GDM1 (cell line): ENCODE measurements around the gene PCNX1.

Source experiments
- DNase-seq: peaks from one replicate; lab custom pipeline; 2025; lab: John Stamatoyannopoulos, UW

Gene PCNX1

DNA sequence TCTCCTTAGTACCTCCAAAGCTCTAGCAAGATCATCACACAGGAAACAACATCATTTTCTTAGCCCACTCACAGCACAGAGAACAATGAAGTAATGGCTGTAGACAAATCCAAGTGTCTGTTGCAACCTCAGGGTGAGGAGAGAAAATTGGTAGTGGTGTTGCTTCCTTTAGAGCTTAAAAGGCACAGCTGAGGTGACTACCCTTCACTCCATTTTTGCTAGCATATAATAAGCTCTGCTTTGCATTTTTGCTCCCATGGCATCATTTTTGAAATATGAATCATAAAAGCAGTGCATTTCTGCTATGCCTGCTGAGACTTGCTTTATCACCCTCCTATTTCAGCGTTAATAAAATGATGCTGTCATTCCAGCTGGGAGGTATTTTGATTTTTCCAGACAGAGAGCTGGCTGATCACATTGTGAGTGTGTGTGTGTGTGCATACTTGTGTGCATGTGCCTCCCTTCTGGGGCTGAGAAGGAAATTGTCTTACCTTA is 18.5 kb upstream of the PCNX1 start:
- DNase-seq = no peak

DNA sequence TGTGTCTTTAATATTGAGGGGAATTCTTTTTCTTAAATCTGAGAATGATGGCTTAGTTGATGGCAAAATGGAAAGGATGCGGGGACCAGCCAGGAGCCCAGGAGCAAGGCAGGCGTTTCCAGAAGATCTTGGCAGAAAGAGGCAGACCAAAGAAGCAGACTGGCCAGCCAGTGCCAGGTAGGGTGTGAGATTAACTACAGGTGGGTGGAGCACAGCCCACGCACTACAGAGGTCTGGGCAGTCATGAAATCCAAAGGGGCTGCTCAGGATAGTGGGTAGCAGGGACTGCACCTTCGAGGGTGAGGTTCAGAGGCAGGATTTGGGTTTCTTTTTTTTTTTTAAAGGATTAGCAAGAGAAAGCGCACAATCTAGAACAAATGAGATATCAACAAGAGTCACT is 17.7 kb upstream of the PCNX1 start:
- no peak for DNase-seq

DNA sequence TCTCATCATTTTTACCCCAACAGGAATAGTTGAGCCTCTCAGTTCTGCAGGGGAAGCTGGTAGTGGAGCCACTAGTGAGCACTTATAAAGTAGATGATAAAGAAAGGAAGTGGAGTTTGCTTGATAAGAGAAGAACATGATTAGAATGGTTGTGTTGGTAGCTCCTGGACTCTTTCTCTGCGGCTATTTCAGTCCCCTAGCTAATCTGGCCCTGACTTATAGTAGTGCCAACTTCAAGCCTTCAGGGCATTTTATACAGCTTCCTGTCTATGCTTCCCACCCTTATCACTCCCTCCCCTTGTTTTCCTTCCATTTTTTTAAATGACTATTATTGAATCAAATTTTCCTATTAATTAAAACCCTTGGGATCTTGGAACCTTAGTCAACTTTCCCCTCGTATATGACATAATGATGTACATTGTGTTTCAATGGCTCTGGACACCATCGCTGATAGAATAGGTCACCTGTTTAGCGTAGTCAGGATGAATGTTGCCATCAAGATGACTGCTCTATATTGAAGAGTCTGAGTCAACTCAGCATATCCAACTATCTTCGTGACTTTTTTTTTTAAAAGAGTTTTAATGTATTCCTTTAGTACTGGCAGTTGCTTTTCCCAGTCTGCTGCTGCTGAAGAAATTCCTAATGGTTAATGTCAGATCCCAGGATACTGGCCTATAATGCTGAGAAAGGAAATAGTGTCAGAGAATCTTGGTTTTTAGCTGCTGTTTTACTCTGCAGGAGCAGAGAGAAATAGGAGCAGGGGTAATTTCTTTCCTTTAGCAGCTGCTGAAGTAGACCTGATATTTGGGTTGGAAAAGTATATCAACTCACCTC is 16.2 kb upstream of the PCNX1 start:
- no peak for DNase-seq

DNA sequence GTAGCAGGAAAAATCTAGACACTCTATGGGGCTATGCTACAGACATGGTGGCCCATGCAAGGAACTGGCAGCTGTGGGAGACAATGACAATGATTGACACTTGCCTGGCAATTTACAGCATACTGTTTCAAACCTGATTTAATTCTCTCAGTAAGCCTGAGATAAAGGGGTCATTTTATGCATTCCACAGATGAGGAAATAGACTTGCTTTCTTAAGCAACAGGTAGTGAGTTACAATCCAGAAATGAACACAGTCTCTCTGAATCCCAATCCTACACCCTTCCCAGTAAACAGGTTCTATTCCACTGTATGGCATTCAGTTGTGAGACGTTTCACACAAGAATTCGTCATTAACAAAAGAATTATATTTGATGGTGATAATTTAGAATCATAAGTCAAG is 15.5 kb upstream of the PCNX1 start:
- no peak for DNase-seq

DNA sequence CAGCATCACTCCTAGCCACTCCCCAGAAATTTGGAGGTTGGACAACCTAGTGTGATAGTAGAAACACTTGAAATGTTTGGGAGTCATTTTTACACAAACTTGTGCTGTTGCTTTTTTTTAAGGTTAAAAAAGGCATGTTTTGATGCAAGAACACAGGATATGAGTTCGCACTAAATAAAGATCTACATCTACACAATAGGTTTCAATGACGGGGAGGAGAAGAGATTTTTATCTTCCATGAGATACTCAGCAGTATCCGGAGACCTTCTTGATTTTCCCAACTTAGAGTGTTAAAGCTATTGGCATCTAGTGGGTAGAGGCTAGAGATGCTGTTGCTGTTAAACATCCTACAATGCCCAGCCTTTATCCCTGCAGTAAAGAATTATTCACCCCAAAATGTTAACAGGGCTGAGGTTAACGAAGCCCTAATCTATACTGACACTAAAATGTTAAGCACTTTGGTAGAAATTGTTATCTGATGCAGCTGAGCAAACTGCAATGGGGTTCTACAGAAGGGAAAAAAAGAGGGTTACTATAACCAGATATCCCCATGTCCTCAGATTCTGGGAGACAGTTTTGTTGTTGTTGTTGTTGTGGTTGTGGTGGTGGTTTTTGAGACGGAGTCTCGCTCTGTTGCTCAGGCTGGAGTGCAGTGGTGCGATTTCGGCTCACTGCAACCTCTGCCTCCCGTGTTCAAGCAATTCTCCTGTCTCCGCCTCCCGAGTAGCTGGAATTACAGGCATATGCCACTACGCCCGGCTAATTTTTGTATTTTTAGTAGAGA is 14.0 kb upstream of the PCNX1 start:
- no peak for DNase-seq

DNA sequence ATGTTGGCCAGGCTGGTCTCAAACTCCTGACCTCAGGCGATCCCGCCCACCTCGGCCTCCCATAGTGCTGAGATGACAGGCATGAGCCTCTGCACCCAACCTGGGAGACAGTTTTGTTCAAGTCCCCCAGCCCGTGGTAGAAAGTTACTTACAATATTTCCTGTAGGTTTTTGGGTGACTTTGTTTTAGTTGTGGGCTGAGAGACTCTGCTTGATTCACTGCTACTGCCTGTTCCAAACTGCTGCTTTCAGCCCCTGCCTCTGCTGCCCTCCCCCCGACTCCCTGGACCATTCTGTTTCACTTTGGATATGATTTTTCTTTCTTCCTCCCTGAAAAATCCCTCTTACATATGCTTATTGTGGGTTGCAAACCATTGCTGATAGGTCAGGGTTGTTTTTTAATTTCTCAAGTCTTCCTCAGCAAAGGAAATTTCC is 13.4 kb upstream of the PCNX1 start:
- DNase-seq = no peak

DNA sequence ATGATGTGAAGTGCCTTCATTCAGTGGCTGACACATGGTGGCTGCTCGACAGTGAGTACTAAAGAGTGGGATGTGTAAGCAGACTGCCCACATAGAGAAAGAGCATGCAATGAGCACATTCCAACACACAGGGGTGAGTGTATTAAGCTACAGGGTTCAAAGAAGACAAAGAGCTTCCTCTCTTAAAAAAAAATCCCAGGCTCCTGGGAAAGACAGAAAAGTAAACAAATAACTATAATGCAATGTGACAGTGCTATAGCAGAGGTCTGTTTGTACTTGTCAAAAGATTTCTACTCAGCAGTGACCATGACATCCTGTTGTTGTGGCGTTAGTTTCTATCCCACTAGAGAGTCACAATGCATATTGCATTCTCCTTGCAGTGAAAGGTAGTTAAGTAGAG is 12.4 kb upstream of the PCNX1 start:
- no peak for DNase-seq

DNA sequence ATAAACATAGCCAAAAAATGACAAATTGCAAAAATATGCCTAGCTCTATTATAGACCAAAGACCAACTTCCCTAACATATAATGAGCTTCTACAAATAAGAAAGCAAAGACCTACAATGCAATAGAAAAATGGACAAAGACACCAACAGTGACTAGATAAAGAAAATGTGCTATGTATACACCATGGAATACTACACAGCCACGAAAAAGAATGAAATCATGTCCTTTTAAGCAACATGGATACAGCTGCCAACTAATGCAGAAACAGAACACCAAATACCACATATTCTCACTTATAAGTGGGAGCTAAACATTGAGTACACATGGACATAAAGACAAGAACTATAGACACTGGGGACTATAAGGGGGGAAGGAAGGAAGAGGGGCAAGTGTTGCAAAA is 10.9 kb upstream of the PCNX1 start:
- no peak for DNase-seq

DNA sequence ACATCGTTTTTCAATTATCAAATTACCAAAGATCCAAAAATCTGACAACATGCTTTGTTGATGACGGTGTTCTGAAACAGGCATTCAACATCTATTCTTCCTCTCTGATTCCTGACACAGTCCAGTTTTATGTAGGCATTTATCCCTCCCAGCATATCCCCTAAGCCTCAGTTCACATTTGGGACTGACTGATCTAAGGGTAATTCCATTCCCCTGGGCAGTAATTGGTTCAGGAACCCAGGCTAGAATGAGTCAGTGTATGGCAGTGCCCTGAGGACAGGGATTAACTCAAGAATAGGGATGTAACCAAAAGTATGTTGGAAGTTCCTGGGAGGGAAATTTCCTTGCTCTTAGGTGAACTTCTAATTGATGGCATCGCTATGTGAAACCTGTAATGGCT is 10.3 kb upstream of the PCNX1 start:
- DNase-seq = no peak

DNA sequence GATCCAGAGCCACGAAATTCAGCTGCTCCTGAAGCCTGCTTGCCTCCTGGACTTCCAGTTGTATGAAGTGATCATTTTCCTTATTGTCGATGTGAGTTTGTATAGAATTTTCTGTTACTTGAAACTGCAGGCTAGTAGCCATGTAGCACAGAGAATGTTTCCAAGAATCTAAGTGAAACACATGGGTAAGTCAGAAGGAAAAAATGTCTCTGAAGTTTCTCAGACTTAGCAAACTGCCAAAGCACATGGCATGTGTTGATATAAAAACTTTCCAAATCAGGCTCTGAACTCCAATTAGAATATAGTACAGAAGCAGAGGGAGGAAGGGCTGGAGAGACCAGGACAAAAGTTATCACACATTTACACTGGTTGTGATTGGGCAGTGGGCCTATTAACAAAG is 9.8 kb upstream of the PCNX1 start:
- DNase-seq = no peak

DNA sequence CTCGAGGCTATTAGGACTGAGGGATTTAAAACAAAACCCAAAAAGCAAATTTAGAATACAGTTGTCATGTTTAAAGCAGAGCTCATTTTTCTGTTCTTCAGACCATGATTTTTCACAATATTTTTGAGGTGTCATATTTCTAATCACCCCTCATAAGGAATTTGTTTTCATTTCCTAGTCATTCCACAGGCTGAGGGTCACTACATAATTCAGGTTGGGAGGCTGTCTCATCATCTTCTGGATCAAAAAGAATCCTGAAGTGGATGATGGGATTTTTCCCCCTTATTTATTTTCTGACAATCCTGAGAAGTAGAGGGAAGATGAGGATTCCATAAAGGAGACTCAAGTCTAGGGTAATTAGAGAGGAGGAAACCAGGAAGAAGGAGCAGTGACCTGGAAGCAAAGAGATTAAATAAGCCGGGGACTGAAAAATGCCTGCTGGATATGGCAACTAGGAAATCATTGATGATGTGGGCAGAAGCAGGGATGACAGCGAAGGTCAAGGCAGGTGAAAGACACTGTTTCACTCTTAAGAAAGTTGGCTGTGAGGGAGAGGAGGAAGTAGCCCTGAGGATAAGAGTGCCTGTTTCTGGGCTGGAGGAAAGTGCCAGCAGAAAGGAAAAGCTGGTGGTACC is 9.0 kb upstream of the PCNX1 start:
- DNase-seq = no peak

DNA sequence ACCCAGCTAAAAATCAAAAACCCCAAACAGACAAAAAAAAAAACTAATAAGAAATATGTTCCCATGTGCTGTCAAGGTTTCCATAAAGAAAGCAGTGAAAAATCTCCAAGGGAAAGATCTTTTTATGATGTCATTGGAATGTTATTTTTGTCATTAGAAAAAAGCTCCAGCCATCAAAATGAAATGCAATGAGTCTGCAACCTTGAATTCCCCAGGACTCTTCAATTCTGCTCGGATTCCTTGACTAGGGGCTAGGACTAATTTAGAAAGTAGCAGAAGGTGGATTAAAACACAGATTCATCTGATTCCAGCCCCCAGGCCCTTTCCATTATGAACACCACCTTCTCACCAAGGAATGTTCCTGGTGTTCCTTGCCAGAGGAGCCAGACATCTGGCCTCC is 6.0 kb upstream of the PCNX1 start:
- DNase-seq = no peak

DNA sequence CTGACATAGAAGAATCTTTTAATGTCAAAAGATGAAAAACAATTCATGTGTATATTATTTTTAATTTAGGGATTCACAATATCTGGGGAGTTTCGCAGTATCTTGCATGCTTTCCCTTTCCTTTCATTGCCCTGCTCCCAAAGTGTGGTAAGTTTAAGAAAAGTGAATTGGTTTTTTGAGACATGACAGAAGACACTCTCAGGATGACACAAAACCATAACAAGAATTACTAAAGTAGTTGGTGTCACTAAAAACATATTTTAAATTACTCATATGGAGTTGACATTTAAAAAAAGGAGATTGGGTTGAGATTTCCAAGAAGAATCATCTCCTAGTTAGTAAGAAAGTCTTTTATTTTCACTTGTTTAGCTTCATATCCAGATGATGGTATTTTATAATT is 5.1 kb upstream of the PCNX1 start:
- no peak for DNase-seq

DNA sequence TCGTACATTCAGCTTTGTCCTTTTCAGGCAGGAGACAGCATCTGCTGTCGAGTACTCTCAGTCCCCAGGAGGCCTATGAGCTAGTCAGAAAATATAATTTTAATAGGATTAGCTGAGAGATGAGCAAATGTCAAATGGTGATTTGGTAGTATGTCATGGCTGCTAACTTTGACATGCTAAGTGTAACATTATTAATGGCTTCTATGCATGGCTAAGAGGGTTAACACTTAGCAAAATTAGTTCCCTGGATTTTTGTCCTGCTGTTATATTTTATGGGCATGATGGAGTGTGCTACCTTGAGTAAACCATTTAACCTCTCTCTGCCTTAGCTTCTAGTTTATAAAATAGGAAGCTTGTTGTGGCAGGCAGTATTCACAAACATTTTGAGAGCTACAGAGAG is 2.9 kb upstream of the PCNX1 start:
- no peak for DNase-seq

DNA sequence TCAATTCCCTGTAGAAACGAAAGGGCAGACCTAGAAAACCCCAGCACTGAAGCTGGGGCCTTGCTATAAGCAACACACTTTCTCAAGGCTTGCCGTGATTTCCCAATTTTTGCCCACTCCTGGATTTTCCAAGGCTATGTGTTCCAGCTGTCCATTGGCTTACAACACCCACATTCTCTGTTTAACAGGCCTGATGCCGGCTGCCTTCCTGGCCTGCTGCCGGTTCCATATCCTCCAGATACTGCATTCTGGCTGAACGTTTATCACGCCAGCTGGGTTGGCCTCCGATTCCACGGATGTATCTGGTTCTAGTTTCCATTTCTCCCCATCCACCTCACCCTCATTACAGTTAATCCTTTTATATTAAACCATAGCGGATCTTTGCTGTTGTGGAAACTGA is 2.0 kb upstream of the PCNX1 start:
- no peak for DNase-seq

DNA sequence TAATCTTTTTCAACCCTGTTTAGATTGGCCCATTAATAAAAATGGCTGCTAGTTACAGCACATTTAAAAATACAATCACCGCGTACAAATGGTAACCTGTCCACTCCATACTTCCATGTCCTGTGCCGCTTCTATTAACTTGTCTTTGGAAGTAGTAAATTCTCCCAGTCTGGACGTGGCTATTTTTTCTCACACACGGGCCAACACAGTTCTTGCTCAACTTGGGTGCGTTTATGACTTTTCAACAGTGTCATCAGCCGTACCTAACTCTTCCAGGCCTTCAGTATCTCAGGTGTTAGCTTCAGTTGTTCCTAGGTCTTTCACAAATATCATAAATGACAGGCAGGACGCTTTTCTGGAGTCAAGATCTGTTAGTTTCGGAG is 475 bp upstream of the PCNX1 start:
- no peak for DNase-seq

DNA sequence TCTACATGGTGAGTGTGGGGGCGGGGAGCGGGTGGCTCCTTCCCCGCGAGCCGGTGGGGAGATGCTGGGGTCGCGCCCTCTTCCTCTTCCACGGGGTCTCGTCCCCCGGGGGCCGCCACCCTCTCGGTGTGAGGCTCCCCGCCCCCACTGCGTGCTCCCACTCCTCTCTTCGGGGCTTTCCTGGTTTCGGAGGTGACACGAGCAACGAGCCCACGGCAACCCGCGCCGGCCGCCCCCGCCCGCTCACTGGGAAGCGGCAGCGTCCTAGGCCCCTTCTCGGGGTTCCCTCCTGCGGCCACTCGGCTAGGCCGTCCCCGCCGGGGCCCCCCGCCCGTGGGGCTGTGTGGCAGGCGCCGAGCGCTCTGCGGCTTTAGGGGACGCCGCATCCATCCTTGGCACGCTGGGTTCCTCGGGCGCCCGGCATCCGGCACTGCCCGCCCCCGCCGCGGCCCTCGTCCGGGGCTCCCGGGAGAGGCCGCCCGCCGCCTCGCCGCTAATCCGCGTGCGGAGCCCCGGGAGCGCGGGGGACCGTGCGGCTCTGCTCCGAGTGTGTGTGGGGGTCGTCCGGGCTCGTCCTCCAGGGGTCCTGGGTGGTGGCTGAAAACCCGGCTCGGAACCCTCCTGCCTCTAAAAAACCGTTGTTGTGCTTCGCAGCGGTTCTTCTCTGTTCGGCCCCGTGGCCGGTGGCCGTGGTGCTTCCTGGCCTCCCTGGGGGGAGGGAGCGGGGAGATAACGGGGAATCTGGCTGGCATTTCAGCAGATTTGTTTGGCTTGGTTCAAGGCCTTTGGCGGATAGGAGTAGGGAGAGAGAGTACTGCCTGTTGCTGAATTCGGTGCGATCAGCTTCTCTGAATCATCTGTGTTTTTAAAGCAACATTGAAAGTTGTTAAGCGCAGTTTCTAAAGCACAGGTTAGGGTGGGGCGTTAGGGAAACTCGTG is 1.0 kb downstream of the PCNX1 start:
- DNase-seq = no peak

DNA sequence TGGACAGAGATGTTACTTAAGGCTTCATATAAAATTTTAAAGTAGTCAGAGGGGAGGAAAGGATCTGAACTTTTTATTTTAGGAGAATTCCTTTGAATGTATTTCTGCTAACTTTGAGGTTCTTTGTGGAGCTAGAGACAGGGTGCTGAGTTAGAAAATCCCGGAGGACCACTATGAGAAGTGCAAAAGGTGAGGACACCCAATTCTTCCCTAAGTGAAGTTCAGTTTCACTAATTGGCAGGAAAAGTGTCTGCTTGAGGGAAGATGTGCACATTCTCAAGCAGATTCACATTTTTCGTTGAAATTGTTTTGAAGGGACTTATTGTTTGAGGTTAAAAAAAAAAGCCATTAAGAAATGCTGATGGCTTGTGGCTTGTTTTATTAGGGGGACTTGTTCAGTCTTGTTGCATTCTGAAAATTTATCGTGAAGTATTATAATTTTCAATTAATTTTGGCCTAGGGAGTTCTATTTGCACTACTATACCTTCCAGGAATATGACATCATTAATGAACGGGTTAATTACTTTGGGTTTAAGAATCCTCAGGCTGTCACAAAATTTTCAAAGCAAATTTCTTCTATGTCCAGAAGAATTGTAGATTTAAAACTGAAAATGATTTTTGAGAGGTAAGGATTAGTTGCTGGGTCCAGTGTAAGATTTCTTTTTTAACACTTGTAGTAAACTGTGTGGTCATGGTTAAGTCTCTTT is 1.8 kb downstream of the PCNX1 start:
- no peak for DNase-seq

DNA sequence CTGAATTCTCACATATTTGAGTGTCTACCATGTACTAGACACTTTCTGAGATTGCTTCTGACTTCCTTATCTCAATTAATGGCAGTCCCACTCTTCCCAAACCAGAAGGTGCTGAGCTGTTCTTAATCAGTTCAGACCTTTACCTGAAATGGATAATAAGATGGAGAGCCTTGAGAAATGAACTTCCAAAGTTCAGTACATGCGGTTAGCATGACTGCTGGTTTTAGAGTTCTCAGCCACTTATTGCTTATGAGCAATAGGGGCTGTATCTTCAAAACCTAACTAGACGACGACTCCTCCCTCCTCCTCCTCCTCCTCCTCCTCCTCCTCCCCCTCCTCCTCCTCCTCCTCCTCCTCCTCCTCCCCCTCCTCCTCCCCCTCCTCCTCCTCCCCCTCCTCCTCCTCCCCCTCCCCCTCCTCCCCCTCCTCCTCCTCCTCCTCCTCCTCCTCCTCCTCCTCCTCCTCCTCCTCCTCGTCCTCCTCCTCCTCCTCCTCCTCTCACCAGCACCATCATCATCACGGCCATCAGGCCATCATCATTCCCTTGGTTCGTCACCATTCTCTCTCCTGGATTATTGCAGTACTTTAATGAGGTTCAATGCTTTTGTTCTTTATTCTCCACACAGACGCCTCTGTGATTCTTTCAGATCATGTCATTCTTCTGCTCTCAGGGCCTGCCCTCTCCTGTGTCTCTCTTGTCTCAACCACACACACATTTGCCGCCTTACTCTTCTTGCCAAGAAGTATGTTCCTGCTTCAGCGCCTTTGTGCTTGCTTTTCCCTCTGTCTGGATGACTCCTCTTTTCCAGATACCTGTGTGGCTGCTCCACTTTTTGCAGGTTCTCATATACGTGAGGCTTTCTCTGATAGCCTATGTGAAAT is 2.7 kb downstream of the PCNX1 start:
- no peak for DNase-seq

DNA sequence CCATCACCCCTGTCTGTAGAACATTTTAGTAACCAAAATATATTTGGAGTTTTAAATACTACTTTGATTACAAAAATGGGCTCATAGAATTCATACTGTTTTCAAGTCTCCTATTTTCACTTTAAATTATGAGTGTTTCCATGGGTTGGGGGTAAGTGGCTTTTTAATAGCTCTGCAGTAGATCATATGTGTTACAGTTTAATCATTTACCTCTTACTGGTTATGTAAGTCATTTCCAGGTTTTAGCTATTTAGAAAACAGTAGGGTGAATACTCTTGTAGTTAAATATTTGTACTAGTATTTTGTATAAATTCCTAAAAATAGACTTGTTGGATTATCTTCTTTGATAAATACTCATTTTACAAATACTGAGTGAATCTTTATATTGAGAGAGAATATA is 8.2 kb downstream of the PCNX1 start:
- DNase-seq = no peak
